ENCODE data around the gene DACT2.

The DACT2 gene

DNA sequence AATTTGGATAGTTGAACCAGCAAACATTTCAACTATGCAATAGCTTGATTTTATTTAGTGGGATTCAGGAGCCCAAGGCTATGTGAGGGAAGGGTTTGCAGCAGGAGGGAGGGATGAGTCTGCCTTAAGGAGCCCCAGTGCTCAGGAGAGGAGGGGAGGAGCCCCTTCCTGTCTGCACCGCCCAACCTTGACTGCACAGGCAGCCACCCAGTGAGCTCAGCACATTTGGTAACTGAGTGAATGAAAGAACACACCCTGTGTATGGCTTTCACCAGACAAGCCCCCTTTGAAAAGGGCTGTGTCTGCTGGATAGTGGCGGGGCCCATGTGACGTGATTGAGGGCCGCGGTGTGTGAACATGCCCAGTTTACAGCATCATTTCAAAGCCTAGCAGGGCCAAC, 17.0 kb downstream of the DACT2 start:
- Histone ChIP-seq H2AK5ac (ENCODE audit: low read length) (no peak overlapping the region), H3K4me1 (ENCODE audit: control insufficient read depth in 1 of 2, insufficient read depth in 2 of 2, low read length in 2 of 2) (peaks cover 9 to 25% of the 10 kb centered on the region in 2 experiments), H4K91ac (ENCODE audit: low read depth, low read length) (no peak overlapping the region), H2BK5ac (ENCODE audit: low read depth, low read length, poor library complexity) (no peak overlapping the region), H3K79me2 (ENCODE audit: control insufficient read depth, insufficient read depth, low read length, poor library complexity) (no peaks in the 10 kb centered on the region), H2AFZ (ENCODE audit: insufficient read depth, low read length, poor library complexity) (no peak overlapping the region), H2BK12ac (ENCODE audit: low read length) (no peak overlapping the region), H3K36me3 (ENCODE audit: control insufficient read depth in 1 of 2, insufficient read depth in 2 of 2, low read length in 2 of 2) (no peaks in the 10 kb centered on the region), H3K27me3 (ENCODE audit: insufficient read depth, low read length) (no peaks in the 10 kb centered on the region), H3K4ac (ENCODE audit: low read depth, low read length) (no peak overlapping the region), H3K79me1 (ENCODE audit: low read length) (no peaks in the 10 kb centered on the region), H3K4me3 (ENCODE audit: low read depth, low read length) (no peak overlapping the region), H3K18ac (ENCODE audit: low read length) (no peak overlapping the region), H3K9me3 (ENCODE audit: insufficient read depth, low read depth, low read length) (no peaks in the 10 kb centered on the region), H3K4me2 (ENCODE audit: low read length) (no peak overlapping the region), H3K14ac (ENCODE audit: low read length) (no peak overlapping the region), H2BK120ac (ENCODE audit: insufficient read depth, low read length, poor library complexity) (no peak overlapping the region), H3K9ac (ENCODE audit: low read length) (no peak overlapping the region), H4K12ac (ENCODE audit: low read depth, low read length) (no peak overlapping the region), H3K27ac (ENCODE audit: low read depth, low read length) (no peak overlapping the region), H4K8ac (ENCODE audit: low read depth, low read length) (no peak overlapping the region), H3K23ac (ENCODE audit: low read length) (no peak overlapping the region)
- WGBS (ENCODE audit: extremely low coverage, insufficient coverage, insufficient read length) = no CpG with 5 or more reads among the region's 5 CpGs
- DNase-seq = no peak

- WGBS (ENCODE audit: extremely low coverage, insufficient coverage, insufficient read length) = no CpG with 5 or more reads among the region's 16 CpGs
- no peak overlapping the region for H4K12ac ChIP-seq (ENCODE audit: low read depth, low read length)
- no peaks in the 10 kb centered on the region for H3K27me3 ChIP-seq (ENCODE audit: insufficient read depth, low read length)
- H2AFZ ChIP-seq (ENCODE audit: insufficient read depth, low read length, poor library complexity) = no peak overlapping the region
- no peak overlapping the region for H3K14ac ChIP-seq (ENCODE audit: low read length)
- no peak overlapping the region for H4K91ac ChIP-seq (ENCODE audit: low read depth, low read length)
- peaks cover 9 to 25% of the 10 kb centered on the region in 2 experiments for H3K4me1 ChIP-seq (ENCODE audit: control insufficient read depth in 1 of 2, insufficient read depth in 2 of 2, low read length in 2 of 2)
- H3K9me3 ChIP-seq (ENCODE audit: insufficient read depth, low read depth, low read length) = no peaks in the 10 kb centered on the region
- H3K4ac ChIP-seq (ENCODE audit: low read depth, low read length) = no peak overlapping the region
- no peak overlapping the region for H3K4me2 ChIP-seq (ENCODE audit: low read length)
- no peaks in the 10 kb centered on the region for H3K79me2 ChIP-seq (ENCODE audit: control insufficient read depth, insufficient read depth, low read length, poor library complexity)
- H2BK120ac ChIP-seq (ENCODE audit: insufficient read depth, low read length, poor library complexity) = no peak overlapping the region
- H3K9ac ChIP-seq (ENCODE audit: low read length) = no peak overlapping the region
- H3K18ac ChIP-seq (ENCODE audit: low read length) = no peak overlapping the region
- no peak overlapping the region for H4K8ac ChIP-seq (ENCODE audit: low read depth, low read length)
- no peak overlapping the region for H2BK12ac ChIP-seq (ENCODE audit: low read length)
- H3K27ac ChIP-seq (ENCODE audit: low read depth, low read length) = no peak overlapping the region
- H3K79me1 ChIP-seq (ENCODE audit: low read length) = no peaks in the 10 kb centered on the region
- H3K36me3 ChIP-seq (ENCODE audit: control insufficient read depth in 1 of 2, insufficient read depth in 2 of 2, low read length in 2 of 2) = no peaks in the 10 kb centered on the region
- H2BK5ac ChIP-seq (ENCODE audit: low read depth, low read length, poor library complexity) = no peak overlapping the region
- H3K23ac ChIP-seq (ENCODE audit: low read length) = no peak overlapping the region
- DNase-seq = no peak
- H3K4me3 ChIP-seq (ENCODE audit: low read depth, low read length) = no peak overlapping the region
- no peak overlapping the region for H2AK5ac ChIP-seq (ENCODE audit: low read length)
Observed at GRCh38 chr6:168301648-168302398, 17.8 kb downstream of the DACT2 start.

DNA sequence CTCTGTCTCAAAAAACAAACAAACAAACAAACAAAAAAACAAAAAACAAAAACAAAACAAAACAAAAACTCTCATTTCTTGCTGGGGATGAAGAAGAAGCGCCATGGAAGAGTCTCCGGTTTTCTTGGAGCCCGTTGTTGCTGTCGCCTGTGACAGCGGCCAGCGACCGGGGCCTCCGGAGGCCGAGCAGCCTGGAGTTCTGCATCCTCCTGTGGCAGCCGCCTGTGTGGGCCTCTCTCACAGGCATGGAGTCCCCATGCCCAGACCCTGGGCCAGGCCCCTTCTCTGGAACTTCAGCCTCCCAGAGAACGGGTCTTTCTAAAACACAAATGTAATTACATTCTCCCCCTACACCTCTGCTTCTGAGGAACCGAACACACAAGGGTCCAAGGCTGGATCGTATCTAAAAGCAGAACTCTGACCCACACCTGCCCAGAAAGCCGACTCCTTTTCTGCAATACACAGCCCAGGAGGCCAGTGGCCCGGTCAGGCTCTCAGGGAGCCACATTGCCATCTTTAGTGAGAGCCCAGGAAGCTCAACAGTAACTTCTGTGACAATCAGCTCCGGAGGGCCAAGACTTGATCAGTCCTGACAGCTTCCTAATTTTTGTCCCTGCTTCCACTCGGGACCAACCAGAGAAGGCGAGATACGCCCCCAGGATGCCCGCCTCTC, 18.5 kb downstream of the DACT2 start:
- H3K4me1 ChIP-seq (ENCODE audit: control insufficient read depth in 1 of 2, insufficient read depth in 2 of 2, low read length in 2 of 2) = peaks cover 9 to 25% of the 10 kb centered on the region in 2 experiments
- no peak overlapping the region for H3K4me3 ChIP-seq (ENCODE audit: low read depth, low read length)
- no peak overlapping the region for H2BK120ac ChIP-seq (ENCODE audit: insufficient read depth, low read length, poor library complexity)
- no peak overlapping the region for H2BK5ac ChIP-seq (ENCODE audit: low read depth, low read length, poor library complexity)
- no peak overlapping the region for H4K12ac ChIP-seq (ENCODE audit: low read depth, low read length)
- DNase-seq = no peak
- no peaks in the 10 kb centered on the region for H3K36me3 ChIP-seq (ENCODE audit: control insufficient read depth in 1 of 2, insufficient read depth in 2 of 2, low read length in 2 of 2)
- no peak overlapping the region for H3K14ac ChIP-seq (ENCODE audit: low read length)
- WGBS (ENCODE audit: extremely low coverage, insufficient coverage, insufficient read length) = no CpG with 5 or more reads among the region's 20 CpGs
- no peaks in the 10 kb centered on the region for H3K27me3 ChIP-seq (ENCODE audit: insufficient read depth, low read length)
- H3K9ac ChIP-seq (ENCODE audit: low read length) = no peak overlapping the region
- no peak overlapping the region for H3K18ac ChIP-seq (ENCODE audit: low read length)
- no peak overlapping the region for H2AK5ac ChIP-seq (ENCODE audit: low read length)
- H3K4me2 ChIP-seq (ENCODE audit: low read length) = no peak overlapping the region
- no peaks in the 10 kb centered on the region for H3K79me1 ChIP-seq (ENCODE audit: low read length)
- H3K9me3 ChIP-seq (ENCODE audit: insufficient read depth, low read depth, low read length) = no peaks in the 10 kb centered on the region
- H3K27ac ChIP-seq (ENCODE audit: low read depth, low read length) = no peak overlapping the region
- no peak overlapping the region for H3K4ac ChIP-seq (ENCODE audit: low read depth, low read length)
- no peaks in the 10 kb centered on the region for H3K79me2 ChIP-seq (ENCODE audit: control insufficient read depth, insufficient read depth, low read length, poor library complexity)
- H4K8ac ChIP-seq (ENCODE audit: low read depth, low read length) = no peak overlapping the region
- H3K23ac ChIP-seq (ENCODE audit: low read length) = no peak overlapping the region
- H4K91ac ChIP-seq (ENCODE audit: low read depth, low read length) = no peak overlapping the region
- no peak overlapping the region for H2AFZ ChIP-seq (ENCODE audit: insufficient read depth, low read length, poor library complexity)
- H2BK12ac ChIP-seq (ENCODE audit: low read length) = no peak overlapping the region

- no CpG with 5 or more reads among the region's 28 CpGs for WGBS (ENCODE audit: extremely low coverage, insufficient coverage, insufficient read length)
Observed at GRCh38 chr6:168299541-168300511, 19.8 kb downstream of the DACT2 start.

More at GRCh38 chr6:168299541-168300511, 19.8 kb downstream of the DACT2 start:
- Histone ChIP-seq H3K4me2 (ENCODE audit: low read length) (no peak overlapping the region), H3K9me3 (ENCODE audit: insufficient read depth, low read depth, low read length) (no peaks in the 10 kb centered on the region), H3K79me1 (ENCODE audit: low read length) (no peaks in the 10 kb centered on the region), H3K9ac (ENCODE audit: low read length) (no peak overlapping the region), H4K91ac (ENCODE audit: low read depth, low read length) (no peak overlapping the region), H4K12ac (ENCODE audit: low read depth, low read length) (no peak overlapping the region), H3K4me1 (ENCODE audit: control insufficient read depth in 1 of 2, insufficient read depth in 2 of 2, low read length in 2 of 2) (peaks cover 6 to 19% of the 10 kb centered on the region in 2 experiments), H3K4me3 (ENCODE audit: low read depth, low read length) (no peak overlapping the region), H3K27me3 (ENCODE audit: insufficient read depth, low read length) (no peaks in the 10 kb centered on the region), H3K14ac (ENCODE audit: low read length) (no peak overlapping the region), H3K79me2 (ENCODE audit: control insufficient read depth, insufficient read depth, low read length, poor library complexity) (no peaks in the 10 kb centered on the region), H2AK5ac (ENCODE audit: low read length) (no peak overlapping the region), H2BK5ac (ENCODE audit: low read depth, low read length, poor library complexity) (no peak overlapping the region), H3K36me3 (ENCODE audit: control insufficient read depth in 1 of 2, insufficient read depth in 2 of 2, low read length in 2 of 2) (no peaks in the 10 kb centered on the region), H3K23ac (ENCODE audit: low read length) (no peak overlapping the region), H2BK12ac (ENCODE audit: low read length) (no peak overlapping the region), H3K18ac (ENCODE audit: low read length) (no peak overlapping the region), H2BK120ac (ENCODE audit: insufficient read depth, low read length, poor library complexity) (no peak overlapping the region), H3K4ac (ENCODE audit: low read depth, low read length) (no peak overlapping the region), H4K8ac (ENCODE audit: low read depth, low read length) (no peak overlapping the region), H2AFZ (ENCODE audit: insufficient read depth, low read length, poor library complexity) (no peak overlapping the region), H3K27ac (ENCODE audit: low read depth, low read length) (no peak overlapping the region)
- no peak for DNase-seq

All from trophoblast cell (in vitro differentiated cells and primary cell).